Measurements from ENCODE around the gene LHPP.
"Not testable (repeated sequence)": the region's sequence is repeated elsewhere in the genome, so short reads cannot be mapped to it uniquely, and the experiment has no call there.

LHPP gene

GRCh38 chr10:124547647-124548168 lies 86.1 kb downstream of the LHPP start:
- H3K4me3 ChIP-seq (ENCODE audit: low read depth, low read length, poor library complexity, severe bottlenecking) = peak overlapping the region; percentile 57

GRCh38 chr10:124549171-124549570 lies 87.5 kb downstream of the LHPP start:
- H3K36me3 ChIP-seq (ENCODE audit: insufficient read depth, low read length); H3K9me3 ChIP-seq (ENCODE audit: low read length); H3K27me3 ChIP-seq (ENCODE audit: insufficient read depth, low read length); H3K79me2 ChIP-seq (ENCODE audit: insufficient read depth, low read length); H4K20me1 ChIP-seq (ENCODE audit: insufficient read depth, low read length); H2AFZ ChIP-seq (ENCODE audit: low read length); H3K9me2 ChIP-seq (ENCODE audit: low read depth, low read length); H3F3A ChIP-seq (ENCODE audit: insufficient read depth, low read length): not testable (repeated sequence)
- Histone ChIP-seq H3K27ac (ENCODE audit: low read depth, low read length, poor library complexity, severe bottlenecking) (peak overlapping the region; percentile 89), H3K9ac (ENCODE audit: low read length) (peak overlapping the region; percentile 49; the same call in 1 of the 2 replicates), H3K4me3 (ENCODE audit: low read depth, low read length, poor library complexity, severe bottlenecking) (peak overlapping the region; percentile 30), H3K4me1 (ENCODE audit: insufficient read depth, low read length, severe bottlenecking) (peaks cover 70% of the 10 kb centered on the region), H3K4me2 (ENCODE audit: low read length) (peak overlapping the region; percentile 67; the same call in 1 of the 2 replicates)

More at GRCh38 chr10:124547647-124548168, 86.1 kb downstream of the LHPP start:
- Histone ChIP-seq H3K27ac (ENCODE audit: low read depth, low read length, poor library complexity, severe bottlenecking) (peak overlapping the region; percentile 89), H3K4me1 (ENCODE audit: insufficient read depth, low read length, severe bottlenecking) (peaks cover 85% of the 10 kb centered on the region), H3K9me2 (ENCODE audit: low read depth, low read length) (no peaks in the 10 kb centered on the region), H3K27me3 (ENCODE audit: insufficient read depth, low read length) (no peaks in the 10 kb centered on the region), H3K36me3 (ENCODE audit: insufficient read depth, low read length) (no peaks in the 10 kb centered on the region), H3K4me2 (ENCODE audit: low read length) (peak overlapping the region; percentile 67), H2AFZ (ENCODE audit: low read length) (no peak overlapping the region), H3K9me3 (ENCODE audit: low read length) (no peaks in the 10 kb centered on the region), H3K79me2 (ENCODE audit: insufficient read depth, low read length) (no peaks in the 10 kb centered on the region), H4K20me1 (ENCODE audit: insufficient read depth, low read length) (no peaks in the 10 kb centered on the region), H3F3A (ENCODE audit: insufficient read depth, low read length) (no peaks in the 10 kb centered on the region), H3K9ac (ENCODE audit: low read length) (peak overlapping the region; percentile 71)
- TF ChIP-seq EZH2 (IDR thresholded peaks at IDR 0.05; ENCODE audit: borderline replicate concordance, low read length) = no peak
- TF ChIP-seq, protein P1, sequence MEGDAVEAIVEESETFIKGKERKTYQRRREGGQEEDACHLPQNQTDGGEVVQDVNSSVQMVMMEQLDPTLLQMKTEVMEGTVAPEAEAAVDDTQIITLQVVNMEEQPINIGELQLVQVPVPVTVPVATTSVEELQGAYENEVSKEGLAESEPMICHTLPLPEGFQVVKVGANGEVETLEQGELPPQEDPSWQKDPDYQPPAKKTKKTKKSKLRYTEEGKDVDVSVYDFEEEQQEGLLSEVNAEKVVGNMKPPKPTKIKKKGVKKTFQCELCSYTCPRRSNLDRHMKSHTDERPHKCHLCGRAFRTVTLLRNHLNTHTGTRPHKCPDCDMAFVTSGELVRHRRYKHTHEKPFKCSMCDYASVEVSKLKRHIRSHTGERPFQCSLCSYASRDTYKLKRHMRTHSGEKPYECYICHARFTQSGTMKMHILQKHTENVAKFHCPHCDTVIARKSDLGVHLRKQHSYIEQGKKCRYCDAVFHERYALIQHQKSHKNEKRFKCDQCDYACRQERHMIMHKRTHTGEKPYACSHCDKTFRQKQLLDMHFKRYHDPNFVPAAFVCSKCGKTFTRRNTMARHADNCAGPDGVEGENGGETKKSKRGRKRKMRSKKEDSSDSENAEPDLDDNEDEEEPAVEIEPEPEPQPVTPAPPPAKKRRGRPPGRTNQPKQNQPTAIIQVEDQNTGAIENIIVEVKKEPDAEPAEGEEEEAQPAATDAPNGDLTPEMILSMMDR (IDR thresholded peaks at IDR 0.05; ENCODE audit: low read length) = no peak

DNA sequence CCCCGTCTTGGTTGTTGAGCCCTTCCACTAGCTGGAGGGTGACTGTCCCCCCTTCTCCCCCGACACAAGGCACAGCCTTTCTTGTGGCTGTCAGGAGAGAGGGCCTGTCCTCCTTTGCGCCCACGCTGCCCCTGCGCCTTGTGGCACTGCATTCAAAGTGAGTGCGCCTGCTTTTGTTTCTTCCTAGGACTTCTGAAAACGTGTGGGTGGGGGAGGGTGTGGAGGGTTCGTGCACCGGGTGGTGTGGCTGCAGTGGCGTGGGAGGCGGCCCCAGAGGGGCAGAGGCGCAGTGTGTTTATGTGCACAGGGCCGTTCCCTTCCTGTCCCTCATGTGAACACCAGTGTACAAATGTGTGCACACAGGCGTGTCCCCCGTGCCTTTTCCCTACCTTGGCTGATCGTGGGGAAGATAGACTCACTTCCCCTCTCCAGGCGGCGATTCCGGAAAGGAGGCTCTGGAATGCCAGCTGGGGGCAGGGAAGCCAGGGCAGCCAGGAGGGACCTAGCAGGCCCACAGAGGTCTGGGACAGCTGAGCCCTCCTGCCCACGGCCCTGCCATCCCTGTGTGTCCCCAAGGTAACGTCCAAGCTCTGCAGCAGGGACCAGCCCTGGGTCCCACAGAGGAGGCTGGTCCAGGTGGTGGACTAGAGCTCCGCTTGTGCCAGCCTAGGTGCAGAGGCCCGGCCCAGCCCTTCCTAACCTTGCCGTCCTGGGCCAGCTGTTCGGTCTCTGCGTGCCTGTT lies 88.8 kb downstream of the LHPP start:
- H3K27ac ChIP-seq (ENCODE audit: low read depth, low read length, poor library complexity, severe bottlenecking) = peak overlapping the region; percentile 89
- no peaks in the 10 kb centered on the region for H3K9me2 ChIP-seq (ENCODE audit: low read depth, low read length)
- peak overlapping the region; percentile 49; the same call in 1 of the 2 replicates for H3K9ac ChIP-seq (ENCODE audit: low read length)
- H4K20me1 ChIP-seq (ENCODE audit: insufficient read depth, low read length) = no peaks in the 10 kb centered on the region
- H3K4me1 ChIP-seq (ENCODE audit: insufficient read depth, low read length, severe bottlenecking) = peaks cover 57% of the 10 kb centered on the region
- no peak for TF ChIP-seq EZH2 (IDR thresholded peaks at IDR 0.05; ENCODE audit: borderline replicate concordance, low read length)
- TF ChIP-seq, protein P1 (IDR thresholded peaks at IDR 0.05; ENCODE audit: low read length) = no peak
- H3K79me2 ChIP-seq (ENCODE audit: insufficient read depth, low read length) = no peaks in the 10 kb centered on the region
- H3K27me3 ChIP-seq (ENCODE audit: insufficient read depth, low read length) = no peaks in the 10 kb centered on the region
- no peak overlapping the region for H2AFZ ChIP-seq (ENCODE audit: low read length)
- H3F3A ChIP-seq (ENCODE audit: insufficient read depth, low read length) = no peaks in the 10 kb centered on the region
- H3K4me2 ChIP-seq (ENCODE audit: low read length) = peak overlapping the region; percentile 40
- no peaks in the 10 kb centered on the region for H3K9me3 ChIP-seq (ENCODE audit: low read length)
- no peaks in the 10 kb centered on the region for H3K36me3 ChIP-seq (ENCODE audit: insufficient read depth, low read length)
- peak overlapping the region; percentile 30 for H3K4me3 ChIP-seq (ENCODE audit: low read depth, low read length, poor library complexity, severe bottlenecking)
